Parathyroid adenoma (tissue), 2 donors: ENCODE measurements around the gene RAP1GAP.

Source experiments
- H2AFZ ChIP-seq: fragments of 300-600 bp; sonication (generic); one replicate; pipeline ENCODE4 v1.7.0; 2017; ENCODE audit warnings: antibody characterized with exemption, mild to moderate bottlenecking
- H3K27ac ChIP-seq: fragments of 300-600 bp; sonication (generic); one replicate; pipeline ENCODE4 v1.7.0; 2017
- H3K27me3 ChIP-seq: fragments of 300-600 bp; sonication (generic); one replicate; pipeline ENCODE4 v1.7.0; 2017; ENCODE audit warnings: low read length; ENCODE audit not compliant: control insufficient read depth, insufficient read depth
- H3K36me3 ChIP-seq: fragments of 300-600 bp; sonication (generic); one replicate; pipeline ENCODE4 v1.7.0; 2017; ENCODE audit warnings: low read length; ENCODE audit not compliant: control insufficient read depth, insufficient read depth
- H3K4me1 ChIP-seq: fragments of 300-600 bp; sonication (generic); one replicate; pipeline ENCODE4 v1.7.0; 2017; ENCODE audit warnings: control low read depth
- H3K4me2 ChIP-seq: fragments of 300-600 bp; sonication (generic); one replicate; pipeline ENCODE4 v1.7.0; 2017; ENCODE audit warnings: low read length
- H3K4me3 ChIP-seq: fragments of 300-600 bp; sonication (generic); one replicate; pipeline ENCODE4 v1.7.0; 2017; ENCODE audit warnings: low read depth, low read length
- H3K79me2 ChIP-seq: fragments of 300-600 bp; sonication (generic); one replicate; pipeline ENCODE4 v1.7.0; 2017; ENCODE audit warnings: control low read depth
- H3K9ac ChIP-seq: fragments of 300-600 bp; sonication (generic); one replicate; pipeline ENCODE4 v1.7.0; 2017; ENCODE audit warnings: mild to moderate bottlenecking
- H3K9me3 ChIP-seq: fragments of 300-600 bp; sonication (generic); one replicate; pipeline ENCODE4 v1.7.0; 2017; ENCODE audit warnings: low read length; ENCODE audit not compliant: control insufficient read depth
- CTCF ChIP-seq: fragments of 300-600 bp; sonication (generic); IDR thresholded peaks from one replicate; pipeline ENCODE4 v1.7.0; 2017; ENCODE audit warnings: antibody characterized with exemption, mild to moderate bottlenecking
- donor health status: primary hyperparathyroidism.

The RAP1GAP gene

GRCh38 chr1:21659099-21659923 lies 9.8 kb downstream of the RAP1GAP start:
- no peaks in the 10 kb centered on the region for H3K36me3 ChIP-seq
- peak overlapping the region; percentile 43 for H2AFZ ChIP-seq
- H3K9me3 ChIP-seq, result no peaks in the 10 kb centered on the region
- no peaks in the 10 kb centered on the region for H3K79me2 ChIP-seq
- peak overlapping the region; percentile 9 for H3K27ac ChIP-seq
- H3K4me1 ChIP-seq, result no peaks in the 10 kb centered on the region
- no peaks in the 10 kb centered on the region for H3K27me3 ChIP-seq
- H3K9ac ChIP-seq, result no peak overlapping the region
- H3K4me3 ChIP-seq, result no peak overlapping the region
- peak; percentile 88 for TF ChIP-seq CTCF
- H3K4me2 ChIP-seq, result no peak overlapping the region

GRCh38 chr1:21657456-21658190 lies 11.5 kb downstream of the RAP1GAP start:
- Histone ChIP-seq H3K36me3 (no peaks in the 10 kb centered on the region), H3K9ac (no peak overlapping the region), H3K4me1 (peaks cover 2% of the 10 kb centered on the region), H3K4me3 (no peak overlapping the region), H2AFZ (no peak overlapping the region), H3K27me3 (no peaks in the 10 kb centered on the region), H3K9me3 (no peaks in the 10 kb centered on the region), H3K27ac (no peak overlapping the region), H3K79me2 (no peaks in the 10 kb centered on the region), H3K4me2 (no peak overlapping the region)
- no peak for TF ChIP-seq CTCF

- Histone ChIP-seq H3K9me3 (no peaks in the 10 kb centered on the region), H2AFZ (no peak overlapping the region), H3K4me3 (no peak overlapping the region), H3K79me2 (no peaks in the 10 kb centered on the region), H3K27me3 (no peaks in the 10 kb centered on the region), H3K9ac (no peak overlapping the region), H3K4me2 (no peak overlapping the region), H3K36me3 (no peaks in the 10 kb centered on the region), H3K4me1 (peaks cover 7% of the 10 kb centered on the region), H3K27ac (no peak overlapping the region)
- no peak for TF ChIP-seq CTCF
Observed at GRCh38 chr1:21655748-21656147, 13.4 kb downstream of the RAP1GAP start.

GRCh38 chr1:21655259-21655658 lies 13.9 kb downstream of the RAP1GAP start:
- Histone ChIP-seq H3K36me3 (no peaks in the 10 kb centered on the region), H3K9me3 (no peaks in the 10 kb centered on the region), H3K27ac (no peak overlapping the region), H2AFZ (no peak overlapping the region), H3K4me3 (no peak overlapping the region), H3K4me2 (no peak overlapping the region), H3K27me3 (no peaks in the 10 kb centered on the region), H3K4me1 (peaks cover 9% of the 10 kb centered on the region), H3K9ac (no peak overlapping the region), H3K79me2 (no peaks in the 10 kb centered on the region)
- no peak for TF ChIP-seq CTCF
